HepG2 (cell line): ENCODE results near the gene RNU6-1. TPM values are rescaled to one million over a fixed set of nuclear protein-coding genes. Genes with fewer than 3 reads are reported as not detected.

ENCODE experiments used
- FLYWCH1 ChIP-seq: sonication (generic); formaldehyde crosslinking; IDR thresholded peaks from 2 replicates; pipeline ENCODE4 v1.8.1; 2023; ENCODE audit warnings: mild to moderate bottlenecking, missing genetic modification reagents
- HHEX ChIP-seq: IDR thresholded peaks from 2 replicates; pipeline ENCODE4 v1.6.1; 2016; ENCODE audit warnings: control low read depth
- IKZF4 ChIP-seq: sonication (generic); formaldehyde crosslinking; IDR thresholded peaks from 2 replicates; pipeline ENCODE4 v1.5.1; 2020; ENCODE audit warnings: borderline replicate concordance, mild to moderate bottlenecking, low read depth, missing genetic modification reagents; ENCODE audit errors: not compliant biosample characterization
- KLF13 ChIP-seq: sonication (generic); formaldehyde crosslinking; IDR thresholded peaks from 2 replicates; pipeline ENCODE4 v1.4.0; 2020; ENCODE audit warnings: mild to moderate bottlenecking, missing genetic modification reagents
- MTF2 ChIP-seq: sonication (generic); formaldehyde crosslinking; IDR thresholded peaks from 2 replicates; pipeline ENCODE4 v1.5.0; 2020; ENCODE audit warnings: missing genetic modification reagents, borderline replicate concordance
- MYNN ChIP-seq: sonication (generic); formaldehyde crosslinking; IDR thresholded peaks from 2 replicates; pipeline ENCODE4 v1.4.0; 2020; ENCODE audit warnings: mild to moderate bottlenecking, low read depth, missing genetic modification reagents
- PAX8 ChIP-seq: sonication (generic); formaldehyde crosslinking; IDR thresholded peaks from 2 replicates; pipeline ENCODE4 v1.8.0; 2022; ENCODE audit warnings: mild to moderate bottlenecking, missing genetic modification reagents, borderline replicate concordance
- POGK ChIP-seq: sonication (generic); formaldehyde crosslinking; conservative IDR thresholded peaks from 2 replicates; pipeline ENCODE4 v1.8.0; 2022; ENCODE audit warnings: mild to moderate bottlenecking, moderate library complexity, missing genetic modification reagents
- RBM39 ChIP-seq: fragments of 200-400 bp; formaldehyde crosslinking; IDR thresholded peaks from one replicate; pipeline ENCODE4 v1.6.1; 2018; ENCODE audit warnings: antibody characterized with exemption, mild to moderate bottlenecking, low read depth, low read length; ENCODE audit not compliant: poor library complexity, severe bottlenecking
- RNF2 ChIP-seq: fragments of 450-650 bp; conservative IDR thresholded peaks from 2 replicates; pipeline ENCODE4 v1.6.1; 2016; ENCODE audit warnings: low read depth
- STAT5B ChIP-seq: sonication (generic); formaldehyde crosslinking; IDR thresholded peaks from 2 replicates; pipeline ENCODE4 v1.4.0; 2020; ENCODE audit warnings: missing genetic modification reagents
- TGIF2 ChIP-seq: IDR thresholded peaks from 2 replicates; pipeline ENCODE4 v1.6.1; 2016; ENCODE audit warnings: control low read depth, missing compliant biosample characterization
- TIGD3 ChIP-seq: sonication (generic); formaldehyde crosslinking; IDR thresholded peaks from 2 replicates; pipeline ENCODE4 v1.5.1; 2020; ENCODE audit warnings: mild to moderate bottlenecking, missing genetic modification reagents, borderline replicate concordance
- YY1 ChIP-seq: IDR thresholded peaks from 2 replicates; pipeline ENCODE4 v1.6.1; 2011; ENCODE audit warnings: low read length, low read depth, moderate library complexity, mild to moderate bottlenecking; ENCODE audit not compliant: insufficient read depth, insufficient replicate concordance
- ZBTB14 ChIP-seq: sonication (generic); formaldehyde crosslinking; IDR thresholded peaks from 2 replicates; pipeline ENCODE4 v1.4.0; 2020; ENCODE audit warnings: missing genetic modification reagents
- ZBTB39 ChIP-seq: sonication (generic); formaldehyde crosslinking; IDR thresholded peaks from 2 replicates; pipeline ENCODE4 v1.5.0; 2020; ENCODE audit warnings: missing genetic modification reagents
- ZNF367 ChIP-seq: sonication (generic); formaldehyde crosslinking; IDR thresholded peaks from 2 replicates; pipeline ENCODE4 v1.4.0; 2020; ENCODE audit warnings: missing genetic modification reagents, borderline replicate concordance
- ZNF543 ChIP-seq: sonication (generic); formaldehyde crosslinking; IDR thresholded peaks from 2 replicates; pipeline ENCODE4 v1.4.0; 2020; ENCODE audit warnings: mild to moderate bottlenecking, missing genetic modification reagents
- ZNF563 ChIP-seq: sonication (generic); formaldehyde crosslinking; IDR thresholded peaks from 2 replicates; pipeline ENCODE4 v1.8.0; 2022; ENCODE audit warnings: mild to moderate bottlenecking, moderate library complexity, missing genetic modification reagents
- ZNF572 ChIP-seq: sonication (generic); formaldehyde crosslinking; IDR thresholded peaks from 2 replicates; pipeline ENCODE4 v1.5.1; 2020; ENCODE audit warnings: mild to moderate bottlenecking, missing genetic modification reagents
- ZNF75D ChIP-seq: sonication (generic); formaldehyde crosslinking; IDR thresholded peaks from 2 replicates; pipeline ENCODE4 v1.8.1; 2023; ENCODE audit warnings: missing genetic modification reagents, mild to moderate bottlenecking, borderline replicate concordance
- ZSCAN30 ChIP-seq: sonication (generic); formaldehyde crosslinking; IDR thresholded peaks from 2 replicates; pipeline ENCODE4 v1.5.0; 2020; ENCODE audit warnings: mild to moderate bottlenecking, missing genetic modification reagents
- ZSCAN9 ChIP-seq: IDR thresholded peaks from 2 replicates; pipeline ENCODE4 v1.6.1; 2016; ENCODE audit warnings: borderline replicate concordance
- polyA plus RNA-seq, 8 experiments: library from polyadenylated mRNA; depleted of rRNA in 3 of 8; stranded (reverse) in 7 of 8; unstranded in 1 of 8; fragments of >200 nt; fragmentation: Illumina TruSeq in 4 of 8; extraction: Trizol in 4 of 8; gene quantifications; 2 replicates each; pipeline versions ENCODE4 v1.2.1 to v1.2.3, GENCODE V29; 2011 to 2016; ENCODE audit warnings: low read depth in 4 of 8, missing spikeins in 1 of 8, mixed read lengths in 1 of 8; ENCODE audit not compliant: insufficient read depth in 1 of 8
- total RNA-seq, 5 experiments: library from RNA; depleted of rRNA; stranded (reverse); fragments of >200 nt; fragmentation: Illumina TruSeq; extraction: Trizol; gene quantifications; 2 replicates each; pipeline ENCODE4 v1.2.3, GENCODE V29; 2016; ENCODE audit warnings: low read depth in 1 of 5

Gene RNU6-1
- total and polyA plus RNA-seq, 2 of the 13 experiments (the other 11 are each of a cell fraction or from before 2014, with no cell fraction given) = under 0.01 TPM; not detected in 1

GRCh38 chr15:67839929-67840748 lies at the start of gene RNU6-1 (continued):
- TF ChIP-seq ZSCAN30 (CRISPR knock-in tag) (no peak), ZBTB14 (peak; percentile 97), RNF2 (no peak), ZBTB39 (CRISPR knock-in tag) (no peak), MYNN (no peak), TIGD3 (CRISPR knock-in tag) (no peak), KLF13 (0 out of 2 replicates have a peak, but pooled peaks have one; percentile 72), IKZF4 (no peak), POGK (CRISPR knock-in tag) (peak; percentile 46; the same call in 1 of the 2 replicates), ZNF543 (CRISPR knock-in tag) (no peak), ZNF572 (CRISPR knock-in tag) (no peak), STAT5B (CRISPR knock-in tag) (no peak), MTF2 (no peak), FLYWCH1 (CRISPR knock-in tag) (no peak), ZNF367 (CRISPR knock-in tag) (peak; percentile 34; the same call in 1 of the 2 replicates), TGIF2 (CRISPR knock-in tag) (no peak; the same call in 1 of the 2 replicates), HHEX (no peak), PAX8 (CRISPR knock-in tag) (no peak), ZNF75D (CRISPR knock-in tag) (no peak), ZNF563 (no peak), RBM39 (peak; percentile 83), ZSCAN9 (CRISPR knock-in tag) (no peak), YY1 (peak; percentile 25)
